NOMO-1 (cell line): ENCODE results near the gene ESPN.

Source experiments
- DNase-seq, 2 experiments: peaks; one replicate each; lab custom pipeline; 2025; ENCODE audit not compliant: unreplicated experiment in 2 of 2; lab: John Stamatoyannopoulos, UW

ESPN gene

GRCh38 chr1:6508816-6509189 is 84.2 kb downstream of the ESPN start:
- no peak for DNase-seq

- DNase-seq = no peak
These were observed 84.8 kb downstream of the ESPN start for GRCh38 chr1:6509220-6509918.

GRCh38 chr1:6509919-6510291 is 85.3 kb downstream of the ESPN start:
- DNase-seq = no peak

GRCh38 chr1:6510493-6510892 is 85.9 kb downstream of the ESPN start:
- DNase-seq = no peak
